Hippocampal formation (tissue), 2 donors: ENCODE results near the gene TMEM165.
A peak's percentile ranks its signal among the peaks of the same experiment; 100 is the strongest.
"Not testable (repeated sequence)": the region's sequence is repeated elsewhere in the genome, so short reads cannot be mapped to it uniquely, and the experiment has no call there.

ENCODE experiments used
- DNase-seq, 2 donors: peaks; one replicate each; lab custom pipeline; 2025; lab: John Stamatoyannopoulos, UW

The TMEM165 gene, protein sequence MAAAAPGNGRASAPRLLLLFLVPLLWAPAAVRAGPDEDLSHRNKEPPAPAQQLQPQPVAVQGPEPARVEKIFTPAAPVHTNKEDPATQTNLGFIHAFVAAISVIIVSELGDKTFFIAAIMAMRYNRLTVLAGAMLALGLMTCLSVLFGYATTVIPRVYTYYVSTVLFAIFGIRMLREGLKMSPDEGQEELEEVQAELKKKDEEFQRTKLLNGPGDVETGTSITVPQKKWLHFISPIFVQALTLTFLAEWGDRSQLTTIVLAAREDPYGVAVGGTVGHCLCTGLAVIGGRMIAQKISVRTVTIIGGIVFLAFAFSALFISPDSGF

DNA sequence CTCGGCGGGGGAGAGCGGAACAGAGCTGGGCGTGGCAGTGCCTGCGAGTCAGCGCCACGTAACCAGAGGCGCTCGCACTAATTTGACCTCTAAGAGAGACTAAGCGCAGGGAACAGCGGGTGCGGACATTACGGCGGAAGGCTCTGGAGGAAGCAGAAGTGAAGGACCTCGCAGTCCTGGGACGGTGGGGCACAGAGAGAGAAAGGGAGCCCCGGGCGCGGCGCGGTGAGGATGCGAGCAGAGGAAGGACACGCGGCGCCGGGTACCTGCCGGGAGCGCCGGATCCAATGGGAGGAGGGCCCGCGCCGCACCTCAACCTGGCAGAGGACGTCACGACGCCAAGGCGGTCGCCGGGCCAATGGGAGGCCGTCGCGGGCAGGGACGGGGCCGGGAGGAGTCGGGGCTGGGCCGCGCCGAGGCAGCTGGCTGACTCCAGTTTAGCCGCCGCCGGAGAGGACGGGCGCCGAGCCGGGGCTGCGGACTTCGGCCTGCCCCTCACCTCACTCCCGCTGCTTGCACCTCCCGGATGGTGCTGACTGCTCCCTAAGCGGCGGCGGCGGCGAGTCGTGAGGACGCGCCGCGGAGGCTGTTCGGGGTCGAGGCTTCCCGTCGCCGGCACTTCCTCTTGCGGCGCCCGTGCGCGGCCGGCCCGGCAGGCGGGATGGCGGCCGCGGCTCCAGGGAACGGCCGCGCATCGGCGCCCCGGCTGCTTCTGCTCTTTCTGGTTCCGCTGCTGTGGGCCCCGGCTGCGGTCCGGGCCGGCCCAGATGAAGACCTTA lies at the start of gene TMEM165:
TMEM165 (plus strand) TSS at position 429 of the 779 bp plus-strand sequence; CDS start at position 662, 233 bp downstream.
- peak; percentile 84 to 87 for DNase-seq

GRCh38 chr4:55345980-55346850 lies 49.5 kb upstream of the TMEM165 start, which contains the start of gene SRD5A3:
TSS of gene SRD5A3 (plus strand) at chr4:55346242. CDS start at chr4:55346337, 95 bp downstream.
- DNase-seq, result peak; percentile 87 to 88

DNA sequence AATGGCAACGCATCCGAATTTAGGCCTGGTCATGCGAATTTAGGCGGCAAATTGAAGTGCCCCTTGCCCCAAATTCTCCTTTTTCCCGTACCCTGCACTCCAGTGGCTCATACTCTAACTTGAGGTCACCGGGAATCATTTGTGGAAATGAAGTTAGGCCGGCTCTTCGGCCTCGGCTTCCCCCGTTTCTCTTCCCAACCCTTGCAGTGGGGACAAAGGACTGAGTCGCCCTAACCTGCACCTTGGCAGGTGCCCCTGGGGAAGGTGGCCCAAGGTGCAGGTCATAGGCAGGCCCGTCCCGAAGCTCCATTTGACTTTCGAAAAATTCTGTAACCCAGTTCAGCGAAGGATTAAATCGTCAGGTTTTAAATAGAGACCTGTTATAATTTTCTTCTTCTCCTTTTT lies 48.9 kb upstream of the TMEM165 start:
- DNase-seq, result no peak

GRCh38 chr4:55347610-55348228 lies 48.0 kb upstream of the TMEM165 start:
- no peak for DNase-seq

DNA sequence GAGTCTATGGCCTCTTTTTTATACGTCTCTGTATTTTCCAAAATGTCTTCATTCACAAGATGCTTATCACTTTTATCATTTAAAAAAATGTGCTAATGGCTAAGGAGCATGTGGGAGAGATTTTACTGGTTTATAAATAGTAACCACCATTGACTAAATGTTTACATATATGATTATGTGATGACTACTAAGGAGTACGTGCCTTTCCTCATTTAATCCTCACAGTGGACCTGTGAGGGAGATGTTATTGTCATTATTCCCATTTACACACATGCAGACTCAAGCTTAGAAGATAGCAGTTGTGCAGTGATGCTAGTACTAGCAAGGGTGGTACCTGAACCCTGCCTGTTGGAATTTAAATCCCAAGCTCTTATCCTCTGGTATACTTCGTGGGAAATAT lies 47.3 kb upstream of the TMEM165 start:
- no peak for DNase-seq

GRCh38 chr4:55350870-55351269 lies 44.9 kb upstream of the TMEM165 start:
- not testable (repeated sequence) for DNase-seq

GRCh38 chr4:55351824-55352223 lies 43.9 kb upstream of the TMEM165 start:
- DNase-seq, result no peak

GRCh38 chr4:55352726-55353125 lies 43.0 kb upstream of the TMEM165 start:
- no peak for DNase-seq

GRCh38 chr4:55353228-55353747 lies 42.5 kb upstream of the TMEM165 start:
- not testable (repeated sequence) for DNase-seq

DNA sequence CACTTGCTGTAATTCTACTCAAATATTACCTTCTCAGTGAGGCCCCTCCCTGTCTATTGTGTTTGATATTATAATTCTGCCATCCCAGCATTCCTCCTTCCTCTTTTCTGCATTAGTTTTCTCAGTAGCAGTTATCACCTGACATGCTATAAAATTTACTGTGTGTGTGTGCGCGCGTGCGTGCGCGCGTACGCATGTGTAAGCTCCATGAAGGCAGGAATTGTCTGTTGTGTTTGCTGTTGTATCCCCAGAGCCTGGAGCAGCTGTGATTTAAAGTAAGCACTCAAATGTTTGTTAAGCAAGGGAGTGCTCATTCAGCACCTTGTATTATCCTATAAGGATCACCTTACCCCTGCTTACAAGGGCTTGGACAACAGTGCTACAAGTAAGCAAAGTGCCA lies 41.1 kb upstream of the TMEM165 start:
- no peak for DNase-seq

GRCh38 chr4:55355555-55355954 lies 40.2 kb upstream of the TMEM165 start:
- DNase-seq, result no peak

- DNase-seq, result no peak
Observed at GRCh38 chr4:55356991-55357461, 38.7 kb upstream of the TMEM165 start.

DNA sequence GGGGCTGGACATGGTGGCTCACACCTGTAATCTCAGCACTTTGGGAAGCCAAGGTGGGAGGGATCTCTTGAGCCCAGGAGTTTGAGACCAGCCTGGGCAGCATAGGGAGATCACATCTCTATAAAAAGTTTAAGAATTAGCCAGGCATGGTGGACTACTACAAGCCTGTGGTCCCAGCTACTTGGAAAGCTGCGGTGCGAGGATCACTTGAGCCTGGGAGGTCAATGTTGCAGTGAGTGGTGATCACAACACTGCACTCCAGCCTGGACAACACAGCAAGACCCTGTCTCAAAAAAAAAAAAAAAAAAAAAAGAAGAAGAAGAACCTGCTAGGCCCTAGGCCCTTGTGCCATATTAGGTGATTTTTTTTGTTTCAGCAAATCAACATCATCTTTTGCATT lies 37.5 kb upstream of the TMEM165 start:
- no peak for DNase-seq

DNA sequence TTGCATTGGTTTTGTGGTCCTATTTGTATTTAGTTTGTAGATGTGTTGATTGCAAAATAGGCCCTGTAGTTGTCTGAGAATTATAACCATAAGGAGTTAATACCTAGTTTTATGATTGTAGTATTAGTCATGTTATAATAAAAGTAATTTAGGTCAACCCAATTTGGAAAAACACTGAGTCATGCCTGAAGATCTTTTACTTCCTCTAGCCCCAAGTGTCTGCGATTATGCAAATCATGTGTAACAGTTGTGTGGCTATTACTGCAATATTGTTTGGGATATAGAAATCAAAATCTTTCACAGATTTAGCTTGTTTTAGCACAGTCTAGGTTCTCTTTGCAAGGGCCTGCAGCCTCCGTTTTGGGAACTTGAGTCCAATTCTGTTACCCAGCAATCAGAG lies 37.1 kb upstream of the TMEM165 start:
- DNase-seq, result no peak

DNA sequence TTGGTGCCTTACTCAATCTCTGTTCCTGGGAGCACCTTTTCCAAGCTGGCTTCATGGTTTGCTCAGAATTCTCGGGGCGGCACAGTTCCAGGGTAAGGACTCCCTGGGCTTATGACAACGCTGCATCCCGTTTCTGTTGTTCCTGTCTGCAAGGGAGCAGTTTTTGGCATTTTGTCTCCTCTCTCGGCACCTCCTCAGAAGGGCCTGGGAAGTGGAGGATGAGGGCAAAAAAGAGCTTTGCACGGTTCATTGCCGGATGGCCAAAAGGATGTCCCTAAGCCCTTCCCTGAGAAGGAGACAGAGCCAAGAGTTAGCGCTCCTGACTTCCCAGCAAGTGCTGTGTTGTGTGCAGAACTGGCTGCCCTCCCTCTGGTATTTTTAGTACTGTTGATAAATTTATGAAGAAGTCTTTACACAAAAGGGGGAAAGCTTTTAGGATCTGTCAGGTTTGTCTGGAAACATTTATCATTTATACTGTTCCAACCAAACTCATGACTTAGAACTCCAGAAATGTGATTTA lies 36.3 kb upstream of the TMEM165 start:
- DNase-seq, result no peak

GRCh38 chr4:55362938-55363337 lies 32.8 kb upstream of the TMEM165 start:
- not testable (repeated sequence) for DNase-seq

- DNase-seq, result peak; percentile 68 to 78
Observed at GRCh38 chr4:55363691-55364351, 31.9 kb upstream of the TMEM165 start.

GRCh38 chr4:55364691-55365344 lies 30.9 kb upstream of the TMEM165 start:
- DNase-seq, result peak; percentile 73 to 95

DNA sequence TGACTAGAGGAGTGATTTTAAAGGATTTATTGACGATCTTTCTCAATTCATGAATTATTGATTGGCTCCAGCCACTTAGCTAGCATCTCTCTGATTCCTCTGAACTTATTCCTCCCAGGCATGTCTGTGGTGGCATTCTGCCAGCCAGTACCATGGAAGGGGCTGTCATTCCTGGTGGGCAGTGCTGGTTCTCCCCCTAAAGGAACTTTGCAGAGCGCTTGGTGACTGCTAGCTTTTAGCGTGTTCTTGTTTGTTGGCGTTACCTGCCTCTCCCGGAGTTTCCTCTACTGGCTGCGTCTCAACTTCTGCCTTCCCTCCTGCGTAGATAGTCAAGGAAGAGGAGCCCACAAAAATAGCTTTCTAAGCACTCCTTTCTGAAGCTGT lies 30.4 kb upstream of the TMEM165 start:
- DNase-seq, result no peak

DNA sequence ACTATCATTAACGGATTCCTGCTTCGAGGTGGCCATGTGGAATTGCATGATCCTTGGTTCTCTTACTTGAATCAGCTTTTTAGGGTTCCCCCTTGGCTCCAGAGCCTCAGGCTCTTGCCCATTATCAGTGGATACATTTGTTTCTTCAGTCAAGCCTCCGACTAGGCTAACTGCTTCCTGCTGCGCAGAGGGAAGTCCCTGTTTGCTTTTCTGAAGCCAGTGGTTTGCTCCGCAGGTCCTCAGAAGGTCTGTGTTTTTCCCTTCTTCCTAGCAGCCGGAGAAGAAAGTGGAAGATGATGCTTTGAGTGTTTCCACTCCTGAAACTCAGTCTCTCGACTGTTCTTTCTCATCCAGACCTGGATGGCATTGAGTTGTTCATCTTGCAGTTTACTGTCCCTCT lies 29.1 kb upstream of the TMEM165 start:
- DNase-seq, result no peak
